ENCODE data around the gene LHFPL2. TPM values are rescaled to one million over a fixed set of nuclear protein-coding genes. Genes with fewer than 3 reads are reported as not detected.
A peak's percentile ranks its signal among the peaks of the same experiment; 100 is the strongest.

Gene LHFPL2
- total RNA-seq, 4 donors from 2014 or later, result 34.4 to 79.6 (median 51.5) TPM

GRCh38 chr5:78637468-78637867 is 11.1 kb downstream of the LHFPL2 start:
- H3K4me3 ChIP-seq, result no peak overlapping the region
- peak overlapping the region; percentile 41 to 64 (median 52) for H3K27ac ChIP-seq
- H3K27me3 ChIP-seq, result no peaks in the 10 kb centered on the region
- WGBS, 2 donors (ENCODE audit: low coverage in 1 of 2), result 88% methylated on average over 5 of the region's 5 CpGs; no CpG with 5 or more reads in 1 of the 2 donors
- no peaks in the 10 kb centered on the region for H3K36me3 ChIP-seq
- H3K9me3 ChIP-seq, result no peaks in the 10 kb centered on the region
- in situ Hi-C loops (cut with MboI; ENCODE audit: low pct_ligation_motif_present in 1 of 4, low pct_unique_long_range_greater_than_20kb in 1 of 4, low sequenced_read_pairs in 3 of 4), result no loop called here
- H3K4me1 ChIP-seq, result peaks cover 0 to 60% (median 39%) of the 10 kb centered on the region in 4 donors
- TF ChIP-seq POLR2AphosphoS5 (IDR thresholded peaks at IDR 0.05) (no peak), POLR2A (IDR thresholded peaks at IDR 0.05) (no peak)
- intact Hi-C loops (cut with DNase I; ENCODE audit: low total_unique reads), result no loop called here
- no peak for DNase-seq

GRCh38 chr5:78636682-78637081 is 11.9 kb downstream of the LHFPL2 start:
- Histone ChIP-seq H3K9me3 (no peaks in the 10 kb centered on the region), H3K27ac (no peak overlapping the region), H3K4me1 (peaks cover 0 to 58% (median 39%) of the 10 kb centered on the region in 4 donors), H3K27me3 (no peaks in the 10 kb centered on the region), H3K36me3 (no peaks in the 10 kb centered on the region), H3K4me3 (no peak overlapping the region)
- WGBS, 2 donors (ENCODE audit: low coverage in 1 of 2), result 100% methylated on average over 1 of the region's 1 CpG
- intact Hi-C loops (cut with DNase I; ENCODE audit: low total_unique reads), result no loop called here
- in situ Hi-C loops (cut with MboI; ENCODE audit: low pct_ligation_motif_present in 1 of 4, low pct_unique_long_range_greater_than_20kb in 1 of 4, low sequenced_read_pairs in 3 of 4), result no loop called here
- no peak for DNase-seq
- TF ChIP-seq POLR2AphosphoS5 (IDR thresholded peaks at IDR 0.05), result no peak
- no peak for TF ChIP-seq CTCF (IDR thresholded peaks at IDR 0.05)
- no peak for TF ChIP-seq POLR2A (IDR thresholded peaks at IDR 0.05)
- TF ChIP-seq EP300 (IDR thresholded peaks at IDR 0.05; ENCODE audit: low read depth), result no peak

GRCh38 chr5:78634634-78635033 is 13.9 kb downstream of the LHFPL2 start:
- H3K27me3 ChIP-seq, result no peaks in the 10 kb centered on the region
- no peak for TF ChIP-seq POLR2AphosphoS5 (IDR thresholded peaks at IDR 0.05)
- no peak for TF ChIP-seq EP300 (IDR thresholded peaks at IDR 0.05; ENCODE audit: low read depth)
- TF ChIP-seq POLR2A (IDR thresholded peaks at IDR 0.05), result no peak
- no peak for TF ChIP-seq CTCF (IDR thresholded peaks at IDR 0.05)
- no peak overlapping the region for H3K4me3 ChIP-seq
- H3K4me1 ChIP-seq, result peaks cover 0 to 39% (median 30%) of the 10 kb centered on the region in 4 donors
- H3K9me3 ChIP-seq, result no peaks in the 10 kb centered on the region
- DNase-seq, result no peak
- intact Hi-C loops (cut with DNase I; ENCODE audit: low total_unique reads) (no loop called here), in situ Hi-C loops (cut with MboI; ENCODE audit: low pct_ligation_motif_present in 1 of 4, low pct_unique_long_range_greater_than_20kb in 1 of 4, low sequenced_read_pairs in 3 of 4) (no loop called here)
- 89% methylated on average over 3 of the region's 3 CpGs; no CpG with 5 or more reads in 1 of the 2 donors for WGBS, 2 donors (ENCODE audit: low coverage in 1 of 2)
- peaks cover 0 to 9% (median 3%) of the 10 kb centered on the region in 4 donors for H3K36me3 ChIP-seq
- H3K27ac ChIP-seq, result no peak overlapping the region

GRCh38 chr5:78634229-78634628 is 14.3 kb downstream of the LHFPL2 start:
- Histone ChIP-seq H3K36me3 (peaks cover 0 to 9% (median 3%) of the 10 kb centered on the region in 4 donors), H3K4me3 (no peak overlapping the region), H3K4me1 (peaks cover 0 to 39% (median 28%) of the 10 kb centered on the region in 4 donors), H3K27ac (no peak overlapping the region), H3K9me3 (no peaks in the 10 kb centered on the region), H3K27me3 (no peaks in the 10 kb centered on the region)
- in situ Hi-C loops (cut with MboI; ENCODE audit: low pct_ligation_motif_present in 1 of 4, low pct_unique_long_range_greater_than_20kb in 1 of 4, low sequenced_read_pairs in 3 of 4) (no loop called here), intact Hi-C loops (cut with DNase I; ENCODE audit: low total_unique reads) (no loop called here)
- DNase-seq, result no peak
- 93% methylated on average over 5 of the region's 5 CpGs; no CpG with 5 or more reads in 1 of the 2 donors for WGBS, 2 donors (ENCODE audit: low coverage in 1 of 2)
- TF ChIP-seq POLR2AphosphoS5 (IDR thresholded peaks at IDR 0.05), result no peak
- TF ChIP-seq CTCF (IDR thresholded peaks at IDR 0.05), result no peak
- no peak for TF ChIP-seq POLR2A (IDR thresholded peaks at IDR 0.05)
- TF ChIP-seq EP300 (IDR thresholded peaks at IDR 0.05; ENCODE audit: low read depth), result no peak

GRCh38 chr5:78633700-78634099 is 14.9 kb downstream of the LHFPL2 start:
- WGBS, 2 donors (ENCODE audit: low coverage in 1 of 2), result 47 to 80% methylated on average over 1 to 2 of the region's 2 CpGs

More at GRCh38 chr5:78633700-78634099, 14.9 kb downstream of the LHFPL2 start:
- Histone ChIP-seq H3K27ac (no peak overlapping the region), H3K4me1 (peaks cover 3 to 39% (median 25%) of the 10 kb centered on the region in 4 donors), H3K27me3 (no peaks in the 10 kb centered on the region), H3K36me3 (peaks cover 0 to 9% (median 3%) of the 10 kb centered on the region in 4 donors), H3K4me3 (no peak overlapping the region), H3K9me3 (no peaks in the 10 kb centered on the region)
- DNase-seq, result no peak
- TF ChIP-seq POLR2A (IDR thresholded peaks at IDR 0.05), result no peak
- no peak for TF ChIP-seq CTCF (IDR thresholded peaks at IDR 0.05)
- TF ChIP-seq POLR2AphosphoS5 (IDR thresholded peaks at IDR 0.05), result no peak
- no peak for TF ChIP-seq EP300 (IDR thresholded peaks at IDR 0.05; ENCODE audit: low read depth)
- intact Hi-C loops (cut with DNase I; ENCODE audit: low total_unique reads), result no loop called here
- in situ Hi-C loops (cut with MboI; ENCODE audit: low pct_ligation_motif_present in 1 of 4, low pct_unique_long_range_greater_than_20kb in 1 of 4, low sequenced_read_pairs in 3 of 4), result no loop called here

Measured in transverse colon (tissue), 4 donors.